Endothelial cell of umbilical vein (primary cell): Measurements from ENCODE around the gene MYH10. TPM values are rescaled to one million over a fixed set of nuclear protein-coding genes. Genes with fewer than 3 reads are reported as not detected.

ENCODE experiments used
- BruUV-seq: library from RNA; stranded (reverse); fragments of 400-500 nt; replicated peaks from 2 replicates; lab custom pipeline; 2021; lab: Mats Ljungman, UMichigan
- CTCF ChIA-PET: fragments of 300-600, 350-600 bp; sonication (Branson Sonifier 250); formaldehyde crosslinking; loops from one replicate; lab custom pipeline; 2021; ENCODE audit warnings: antibody characterized with exemption, inconsistent platforms; lab: Charles Lee
- POLR2A ChIA-PET: fragments of 300-600, 350-600 bp; sonication (Branson Sonifier 250); formaldehyde crosslinking; loops from one replicate; lab custom pipeline; 2021; ENCODE audit warnings: antibody characterized with exemption, inconsistent platforms; lab: Charles Lee
- DNase-seq: peaks from one replicate; pipeline ENCODE4 v3.0.0-alpha.2; 2011; ENCODE audit warnings: low read depth, low spot score
- FAIRE-seq: peaks from 2 replicates; lab custom pipeline; 2011; peaks lifted over from hg19 to GRCh38; lab: Jason Lieb, UNC
- H2AFZ ChIP-seq: 2 replicates; pipeline ENCODE4 v1.6.0; 2012; ENCODE audit warnings: low read depth, low read length, control low read depth, inconsistent platforms
- H3K27ac ChIP-seq: 2 replicates; pipeline ENCODE4 v1.5.1; 2011; ENCODE audit warnings: low read depth, mild to moderate bottlenecking, control low read depth, low read length, moderate library complexity; ENCODE audit not compliant: insufficient read depth
- H3K27me3 ChIP-seq, 2 experiments: 2 replicates each; pipeline versions ENCODE4 v1.6.0 to v1.6.1; 2011; ENCODE audit warnings: low read length in 2 of 2, mixed read lengths in 1 of 2; ENCODE audit not compliant: control insufficient read depth in 2 of 2, insufficient read depth in 2 of 2
- H3K36me3 ChIP-seq, 2 experiments: 2 replicates in 1 of 2; 3 replicates in 1 of 2; pipeline ENCODE4 v1.5.1; 2011; ENCODE audit warnings: low read length in 2 of 2, mild to moderate bottlenecking in 1 of 2, moderate library complexity in 1 of 2; ENCODE audit not compliant: control insufficient read depth in 2 of 2, insufficient read depth in 2 of 2; ENCODE audit errors: extremely low read depth in 1 of 2
- H3K4me1 ChIP-seq: 3 replicates; pipeline ENCODE4 v1.5.1; 2011; ENCODE audit warnings: mild to moderate bottlenecking, low read length; ENCODE audit not compliant: control insufficient read depth, insufficient read depth; ENCODE audit errors: extremely low read depth
- H3K4me2 ChIP-seq: 2 replicates; pipeline ENCODE4 v1.6.1; 2011; ENCODE audit warnings: low read length, control low read depth, mixed read lengths; ENCODE audit not compliant: insufficient read depth
- H3K4me3 ChIP-seq, 3 experiments: fragments of 200-600 bp in 1 of 3; sonication (generic), shearing (Covaris generic) in 1 of 3; replicated peaks in 1 of 3; 2 replicates each; pipeline ENCODE4 v1.5.1; 2011 to 2016; ENCODE audit warnings: control low read depth in 3 of 3, low read length in 3 of 3, mild to moderate bottlenecking in 2 of 3, inconsistent platforms in 1 of 3, low read depth in 1 of 3, moderate library complexity in 1 of 3; ENCODE audit not compliant: insufficient read depth in 1 of 3
- H3K79me2 ChIP-seq: 2 replicates; pipeline ENCODE4 v1.6.0; 2012; ENCODE audit warnings: low read length, inconsistent platforms; ENCODE audit not compliant: control insufficient read depth, insufficient read depth
- H3K9ac ChIP-seq: replicated peaks from 2 replicates; pipeline ENCODE3; 2011; ENCODE audit warnings: low read length, control low read depth; ENCODE audit not compliant: insufficient read depth; ENCODE audit errors: extremely low read depth
- H3K9me1 ChIP-seq: replicated peaks from 3 replicates; pipeline ENCODE4 v1.6.0; 2011; ENCODE audit warnings: mild to moderate bottlenecking, low read length; ENCODE audit not compliant: control insufficient read depth, insufficient read depth; ENCODE audit errors: extremely low read depth
- H3K9me3 ChIP-seq: replicated peaks from 2 replicates; pipeline ENCODE4 v1.5.1; 2012; ENCODE audit warnings: low read length, inconsistent platforms; ENCODE audit not compliant: control insufficient read depth, insufficient read depth
- H4K20me1 ChIP-seq: replicated peaks from 2 replicates; pipeline ENCODE3; 2011; ENCODE audit warnings: mild to moderate bottlenecking, low read length; ENCODE audit not compliant: control insufficient read depth, insufficient read depth; ENCODE audit errors: extremely low read depth
- EZH2 ChIP-seq: IDR thresholded peaks from 2 replicates; pipeline ENCODE4 v1.6.1; 2012; ENCODE audit warnings: borderline replicate concordance, low read depth, mild to moderate bottlenecking, moderate library complexity, low read length, inconsistent platforms; ENCODE audit not compliant: severe bottlenecking
- FOS ChIP-seq: IDR thresholded peaks from 2 replicates; pipeline ENCODE4 v1.6.1; 2011; ENCODE audit warnings: mild to moderate bottlenecking, low read length, moderate library complexity, borderline replicate concordance; ENCODE audit not compliant: insufficient read depth
- GATA2 ChIP-seq: IDR thresholded peaks from 2 replicates; pipeline ENCODE4 v1.7.0; 2011; ENCODE audit warnings: low read depth, mild to moderate bottlenecking, moderate library complexity, mixed read lengths, low read length; ENCODE audit not compliant: insufficient read length, insufficient read depth
- JUN ChIP-seq: IDR thresholded peaks from 2 replicates; pipeline ENCODE4 v1.6.1; 2011; ENCODE audit warnings: borderline replicate concordance, low read depth; ENCODE audit not compliant: insufficient read length, insufficient read depth
- MYC ChIP-seq: IDR thresholded peaks from one replicate; pipeline ENCODE4 v1.6.1; 2011; ENCODE audit warnings: mild to moderate bottlenecking, low read depth, low read length
- POLR2A ChIP-seq: IDR thresholded peaks from 2 replicates; pipeline ENCODE4 v1.6.1; 2012; ENCODE audit warnings: low read depth, mild to moderate bottlenecking, control low read depth, low read length
- POLR2AphosphoS5 ChIP-seq: IDR thresholded peaks from 2 replicates; pipeline ENCODE4 v1.6.1; 2012; ENCODE audit warnings: low read depth, mild to moderate bottlenecking, control low read depth, low read length, moderate library complexity; ENCODE audit not compliant: insufficient read depth
- dilution Hi-C: fragments of 300-500 bp; cut with MboI; formaldehyde crosslinking; loops from one replicate; pipeline ENCODE4 v1.15.0; 2019; ENCODE audit warnings: low sequenced_read_pairs; ENCODE audit not compliant: extremely low pct_ligation_motif_present
- intact Hi-C: fragments of 100-400 bp; cut with micrococcal nuclease; formaldehyde crosslinking; loops from one replicate; pipeline ENCODE4 v1.10.0; 2022
- polyA plus RNA-seq, 4 experiments: library from polyadenylated mRNA; depleted of rRNA in 3 of 4; stranded (reverse) in 3 of 4; unstranded in 1 of 4; fragments of >200 nt; gene quantifications; 2 replicates each; pipeline versions ENCODE4 v1.2.1 to v1.2.3, GENCODE V29; 2011 to 2012; ENCODE audit warnings: missing spikeins in 1 of 4
- total RNA-seq: library from RNA; stranded (reverse); gene quantifications from 2 replicates; pipeline ENCODE4 v1.2.3, GENCODE V29; 2021
- TF ChIP-seq, protein P1 (sequence below): IDR thresholded peaks from 2 replicates; pipeline ENCODE4 v1.6.1; 2011; ENCODE audit not compliant: insufficient read depth, insufficient read length
- TF ChIP-seq, protein P2 (sequence below), 2 donors: IDR thresholded peaks; 1 replicate in 1 of 2; 2 replicates in 1 of 2; pipeline ENCODE4 v1.5.1; 2011; ENCODE audit warnings: low read length in 2 of 2, mild to moderate bottlenecking in 2 of 2, moderate library complexity in 2 of 2, control low read depth in 1 of 2, inconsistent platforms in 1 of 2, low read depth in 1 of 2; ENCODE audit not compliant: insufficient read depth in 1 of 2; ENCODE audit errors: extremely low read depth in 1 of 2

MYH10 gene
- total and polyA plus RNA-seq, 2 donors (not counting 3 experiments of a cell fraction or from before 2014, with no cell fraction given), result 73.4 to 232 TPM

DNA sequence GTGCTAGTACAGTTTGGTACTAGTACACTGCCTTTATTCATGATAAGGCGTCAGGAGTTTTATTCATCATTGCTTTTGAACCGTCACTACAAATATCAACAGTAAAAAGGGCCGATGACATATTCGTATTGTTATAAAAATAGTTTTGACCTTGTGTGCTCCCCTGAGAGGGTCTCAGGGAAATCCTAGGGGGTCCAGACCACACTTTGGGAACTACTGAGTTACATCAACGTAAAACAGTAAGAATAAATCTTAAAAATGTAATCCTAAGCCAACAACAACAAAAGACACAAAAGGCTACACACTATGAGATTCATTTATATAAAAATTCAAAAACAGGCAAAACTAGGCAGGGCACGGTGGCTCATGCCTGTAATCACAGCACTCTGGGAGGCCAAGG lies 11.2 kb downstream of the MYH10 start:
- Histone ChIP-seq H3K27me3 (no peaks in the 10 kb centered on the region), H3K4me1 (no peaks in the 10 kb centered on the region), H3K79me2 (peaks cover 26% of the 10 kb centered on the region), H3K9me1 (no peaks in the 10 kb centered on the region), H3K4me2 (no peak overlapping the region), H3K4me3 (no peak overlapping the region), H3K36me3 (peaks cover 2 to 12% of the 10 kb centered on the region in 2 experiments), H3K9me3 (no peaks in the 10 kb centered on the region), H3K9ac (no peak overlapping the region), H2AFZ (no peak overlapping the region), H4K20me1 (peaks cover 14% of the 10 kb centered on the region), H3K27ac (no peak overlapping the region)
- ChIA-PET POLR2A (no interaction called here), CTCF (interaction anchor here (1.6 kb wide), 1 partner anchor 11 kb away, joined by 6 read pairs; the partner anchor contains the start of gene MYH10)
- intact Hi-C loops (no loop called here), dilution Hi-C loops (no loop called here)
- DNase-seq, result no peak
- no peak for FAIRE-seq
- no TSS peak for BruUV-seq
- no peak for TF ChIP-seq JUN
- TF ChIP-seq, protein P1, sequence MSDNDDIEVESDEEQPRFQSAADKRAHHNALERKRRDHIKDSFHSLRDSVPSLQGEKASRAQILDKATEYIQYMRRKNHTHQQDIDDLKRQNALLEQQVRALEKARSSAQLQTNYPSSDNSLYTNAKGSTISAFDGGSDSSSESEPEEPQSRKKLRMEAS, result no peak
- TF ChIP-seq MYC, result no peak
- TF ChIP-seq POLR2AphosphoS5, result no peak
- TF ChIP-seq FOS, result no peak
- TF ChIP-seq, protein P2, sequence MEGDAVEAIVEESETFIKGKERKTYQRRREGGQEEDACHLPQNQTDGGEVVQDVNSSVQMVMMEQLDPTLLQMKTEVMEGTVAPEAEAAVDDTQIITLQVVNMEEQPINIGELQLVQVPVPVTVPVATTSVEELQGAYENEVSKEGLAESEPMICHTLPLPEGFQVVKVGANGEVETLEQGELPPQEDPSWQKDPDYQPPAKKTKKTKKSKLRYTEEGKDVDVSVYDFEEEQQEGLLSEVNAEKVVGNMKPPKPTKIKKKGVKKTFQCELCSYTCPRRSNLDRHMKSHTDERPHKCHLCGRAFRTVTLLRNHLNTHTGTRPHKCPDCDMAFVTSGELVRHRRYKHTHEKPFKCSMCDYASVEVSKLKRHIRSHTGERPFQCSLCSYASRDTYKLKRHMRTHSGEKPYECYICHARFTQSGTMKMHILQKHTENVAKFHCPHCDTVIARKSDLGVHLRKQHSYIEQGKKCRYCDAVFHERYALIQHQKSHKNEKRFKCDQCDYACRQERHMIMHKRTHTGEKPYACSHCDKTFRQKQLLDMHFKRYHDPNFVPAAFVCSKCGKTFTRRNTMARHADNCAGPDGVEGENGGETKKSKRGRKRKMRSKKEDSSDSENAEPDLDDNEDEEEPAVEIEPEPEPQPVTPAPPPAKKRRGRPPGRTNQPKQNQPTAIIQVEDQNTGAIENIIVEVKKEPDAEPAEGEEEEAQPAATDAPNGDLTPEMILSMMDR (IDR thresholded peaks at IDR 0.05; ENCODE audit: extremely low read depth in 1 of 2, insufficient read depth in 1 of 2, low read depth in 1 of 2, low read length in 2 of 2), result no peak
- no peak for TF ChIP-seq EZH2
- TF ChIP-seq GATA2, result no peak
- TF ChIP-seq POLR2A, result no peak
